ENCODE measurements around the gene ADCY9.

Gene ADCY9

GRCh38 chr16:4089811-4090301 is 26.4 kb downstream of the ADCY9 start:
- Histone ChIP-seq H3K4me1 (ENCODE audit: control insufficient read depth, low read depth, low read length) (peaks cover 10% of the 10 kb centered on the region), H3K27ac (ENCODE audit: low read length) (no peak overlapping the region), H3K4me3 (ENCODE audit: low read length) (peak overlapping the region; percentile 5), H3K27me3 (ENCODE audit: control insufficient read depth, insufficient read depth, low read length) (no peaks in the 10 kb centered on the region), H3K9me3 (ENCODE audit: control insufficient read depth, low read depth, low read length) (no peaks in the 10 kb centered on the region), H3K36me3 (ENCODE audit: control insufficient read depth, low read depth, low read length) (no peaks in the 10 kb centered on the region), H3K9ac (ENCODE audit: low read length) (no peak overlapping the region)

DNA sequence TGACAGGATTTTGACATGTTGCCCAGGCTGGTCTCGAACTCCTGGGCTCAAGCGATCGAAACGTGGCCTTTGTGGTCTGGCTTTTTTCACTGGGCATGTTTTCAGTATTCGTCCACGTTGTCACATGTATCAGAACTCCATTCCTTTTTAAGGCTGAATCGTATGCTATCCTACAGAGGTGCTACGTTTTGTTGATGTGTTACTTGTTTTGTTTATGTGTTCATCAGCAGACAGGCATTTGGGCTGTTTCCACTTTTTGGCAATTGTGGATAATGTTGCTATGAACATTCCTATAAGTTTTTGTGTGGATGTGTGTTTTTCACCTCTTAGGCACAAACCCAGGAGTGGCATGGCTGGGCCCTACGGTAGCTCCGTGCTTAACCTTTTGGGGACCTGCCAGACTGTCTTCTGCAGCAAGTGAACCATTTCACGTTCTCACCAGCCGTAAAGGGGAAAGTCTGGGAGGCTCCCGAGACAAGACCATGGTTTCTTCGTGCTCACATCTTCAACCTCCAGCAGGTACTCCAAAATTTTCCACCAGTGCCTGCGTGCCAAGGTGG is 26.9 kb downstream of the ADCY9 start:
- H3K27ac ChIP-seq (ENCODE audit: low read length): no peak overlapping the region
- H3K9me3 ChIP-seq (ENCODE audit: control insufficient read depth, low read depth, low read length): no peaks in the 10 kb centered on the region
- H3K36me3 ChIP-seq (ENCODE audit: control insufficient read depth, low read depth, low read length): no peaks in the 10 kb centered on the region
- H3K4me1 ChIP-seq (ENCODE audit: control insufficient read depth, low read depth, low read length): peaks cover 10% of the 10 kb centered on the region
- no peak overlapping the region for H3K4me3 ChIP-seq (ENCODE audit: low read length)
- no peak overlapping the region for H3K9ac ChIP-seq (ENCODE audit: low read length)
- H3K27me3 ChIP-seq (ENCODE audit: control insufficient read depth, insufficient read depth, low read length): no peaks in the 10 kb centered on the region

- peaks cover 10% of the 10 kb centered on the region for H3K4me1 ChIP-seq (ENCODE audit: control insufficient read depth, low read depth, low read length)
Measured at GRCh38 chr16:4087990-4088577, 28.2 kb downstream of the ADCY9 start.

DNA sequence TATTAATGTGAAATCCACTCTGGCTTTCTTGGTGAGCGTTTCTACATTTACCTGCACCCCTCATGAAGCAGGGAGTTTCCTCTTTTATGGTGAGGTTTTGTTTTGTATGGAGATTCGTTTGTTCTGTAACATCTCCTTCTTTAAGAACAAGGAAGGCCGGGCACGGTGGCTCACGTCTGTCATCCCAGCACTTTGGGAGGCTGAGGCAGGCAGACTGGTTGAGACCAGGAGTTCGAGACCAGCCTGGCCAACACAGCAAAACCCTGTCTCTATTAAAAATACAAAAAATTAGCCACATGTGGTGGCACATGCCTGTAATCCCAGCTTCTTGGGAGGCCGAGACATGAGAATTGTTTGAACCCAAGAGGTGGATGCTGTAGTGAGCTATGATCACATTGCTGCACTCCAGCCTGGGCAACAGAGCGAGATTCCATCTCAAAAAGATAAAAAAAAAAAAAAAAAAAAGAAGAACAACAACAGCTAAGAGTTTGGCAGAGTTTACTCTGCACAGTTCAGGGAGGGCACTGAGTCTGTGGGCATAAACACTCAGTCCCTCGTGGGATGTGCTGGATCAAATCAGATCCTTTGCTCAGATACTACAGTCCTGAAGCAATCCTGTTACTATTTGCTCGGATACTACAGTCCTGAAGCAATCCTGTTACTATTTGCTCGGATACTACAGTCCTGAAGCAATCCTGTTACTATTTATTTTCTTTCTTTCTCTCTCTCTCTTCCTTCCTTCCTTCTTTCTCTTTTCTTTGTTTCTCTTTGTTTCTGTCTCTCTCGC is 28.9 kb downstream of the ADCY9 start:
- Histone ChIP-seq H3K4me3 (ENCODE audit: low read length) (no peak overlapping the region), H3K27me3 (ENCODE audit: control insufficient read depth, insufficient read depth, low read length) (no peaks in the 10 kb centered on the region), H3K4me1 (ENCODE audit: control insufficient read depth, low read depth, low read length) (peaks cover 10% of the 10 kb centered on the region), H3K9ac (ENCODE audit: low read length) (no peak overlapping the region), H3K9me3 (ENCODE audit: control insufficient read depth, low read depth, low read length) (no peaks in the 10 kb centered on the region), H3K36me3 (ENCODE audit: control insufficient read depth, low read depth, low read length) (no peaks in the 10 kb centered on the region), H3K27ac (ENCODE audit: low read length) (no peak overlapping the region)

More at GRCh38 chr16:4087990-4088577, 28.2 kb downstream of the ADCY9 start:
- H3K9me3 ChIP-seq (ENCODE audit: control insufficient read depth, low read depth, low read length): no peaks in the 10 kb centered on the region
- no peak overlapping the region for H3K9ac ChIP-seq (ENCODE audit: low read length)
- H3K36me3 ChIP-seq (ENCODE audit: control insufficient read depth, low read depth, low read length): no peaks in the 10 kb centered on the region
- no peak overlapping the region for H3K4me3 ChIP-seq (ENCODE audit: low read length)
- H3K27me3 ChIP-seq (ENCODE audit: control insufficient read depth, insufficient read depth, low read length): no peaks in the 10 kb centered on the region
- H3K27ac ChIP-seq (ENCODE audit: low read length): no peak overlapping the region

DNA sequence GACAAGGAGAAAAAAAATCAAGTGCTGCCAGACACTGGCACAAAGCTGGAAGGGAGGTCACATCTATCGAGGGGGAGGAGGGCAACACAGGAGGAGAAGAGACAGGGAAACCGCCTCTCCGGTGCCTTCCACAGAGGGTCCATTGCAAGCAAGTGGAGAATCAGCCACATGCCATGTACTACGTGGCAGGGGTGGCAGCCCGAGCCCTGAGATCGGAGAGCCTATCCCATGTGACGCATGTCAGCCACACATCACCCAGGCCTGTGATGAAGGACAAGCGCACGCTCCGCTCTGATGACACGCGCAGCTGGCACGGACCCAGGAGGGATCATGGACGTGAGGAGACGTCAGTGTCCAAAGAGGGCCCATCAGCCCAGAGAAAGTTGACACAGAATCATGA is 30.1 kb downstream of the ADCY9 start:
- Histone ChIP-seq H3K36me3 (ENCODE audit: control insufficient read depth, low read depth, low read length) (no peaks in the 10 kb centered on the region), H3K27ac (ENCODE audit: low read length) (no peak overlapping the region), H3K9ac (ENCODE audit: low read length) (no peak overlapping the region), H3K27me3 (ENCODE audit: control insufficient read depth, insufficient read depth, low read length) (no peaks in the 10 kb centered on the region), H3K4me1 (ENCODE audit: control insufficient read depth, low read depth, low read length) (peaks cover 15% of the 10 kb centered on the region), H3K9me3 (ENCODE audit: control insufficient read depth, low read depth, low read length) (no peaks in the 10 kb centered on the region), H3K4me3 (ENCODE audit: low read length) (no peak overlapping the region)

GRCh38 chr16:4085405-4085970 is 30.8 kb downstream of the ADCY9 start:
- Histone ChIP-seq H3K9ac (ENCODE audit: low read length) (no peak overlapping the region), H3K9me3 (ENCODE audit: control insufficient read depth, low read depth, low read length) (no peaks in the 10 kb centered on the region), H3K4me1 (ENCODE audit: control insufficient read depth, low read depth, low read length) (peaks cover 18% of the 10 kb centered on the region), H3K4me3 (ENCODE audit: low read length) (no peak overlapping the region), H3K27ac (ENCODE audit: low read length) (no peak overlapping the region), H3K27me3 (ENCODE audit: control insufficient read depth, insufficient read depth, low read length) (no peaks in the 10 kb centered on the region), H3K36me3 (ENCODE audit: control insufficient read depth, low read depth, low read length) (no peaks in the 10 kb centered on the region)

GRCh38 chr16:4083347-4083870 is 32.8 kb downstream of the ADCY9 start:
- H3K27me3 ChIP-seq (ENCODE audit: control insufficient read depth, insufficient read depth, low read length): no peaks in the 10 kb centered on the region
- H3K9me3 ChIP-seq (ENCODE audit: control insufficient read depth, low read depth, low read length): no peaks in the 10 kb centered on the region
- no peak overlapping the region for H3K4me3 ChIP-seq (ENCODE audit: low read length)
- H3K9ac ChIP-seq (ENCODE audit: low read length): no peak overlapping the region
- no peaks in the 10 kb centered on the region for H3K36me3 ChIP-seq (ENCODE audit: control insufficient read depth, low read depth, low read length)
- peaks cover 9% of the 10 kb centered on the region for H3K4me1 ChIP-seq (ENCODE audit: control insufficient read depth, low read depth, low read length)
- no peak overlapping the region for H3K27ac ChIP-seq (ENCODE audit: low read length)

DNA sequence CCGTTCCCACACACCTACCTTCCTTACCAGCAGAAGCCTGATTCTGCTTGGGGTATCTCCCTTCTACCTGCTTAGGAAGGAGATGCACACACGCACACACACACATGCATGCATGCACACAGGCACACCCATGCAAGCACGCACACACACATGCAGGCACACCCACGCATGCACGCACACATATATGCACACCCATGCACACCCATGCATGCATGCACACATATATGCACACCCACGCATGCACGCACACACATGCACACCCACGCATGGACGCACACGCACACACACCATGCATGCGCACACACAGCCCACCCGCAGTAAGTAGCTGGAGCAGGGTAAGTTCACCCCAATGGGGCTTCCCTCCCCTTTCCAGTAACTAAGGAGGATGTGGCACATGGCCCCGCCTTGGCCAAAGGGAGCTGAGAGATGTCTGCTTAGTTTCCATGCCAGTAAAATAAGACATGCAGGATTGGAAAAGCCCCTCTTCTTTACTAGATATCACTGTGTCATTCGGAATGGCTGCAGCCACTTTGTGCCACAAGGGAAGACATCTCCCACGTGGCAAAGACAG is 33.7 kb downstream of the ADCY9 start:
- Histone ChIP-seq H3K9me3 (ENCODE audit: control insufficient read depth, low read depth, low read length) (no peaks in the 10 kb centered on the region), H3K9ac (ENCODE audit: low read length) (no peak overlapping the region), H3K4me1 (ENCODE audit: control insufficient read depth, low read depth, low read length) (peaks cover 9% of the 10 kb centered on the region), H3K36me3 (ENCODE audit: control insufficient read depth, low read depth, low read length) (no peaks in the 10 kb centered on the region), H3K27ac (ENCODE audit: low read length) (no peak overlapping the region), H3K27me3 (ENCODE audit: control insufficient read depth, insufficient read depth, low read length) (no peaks in the 10 kb centered on the region), H3K4me3 (ENCODE audit: low read length) (no peak overlapping the region)

DNA sequence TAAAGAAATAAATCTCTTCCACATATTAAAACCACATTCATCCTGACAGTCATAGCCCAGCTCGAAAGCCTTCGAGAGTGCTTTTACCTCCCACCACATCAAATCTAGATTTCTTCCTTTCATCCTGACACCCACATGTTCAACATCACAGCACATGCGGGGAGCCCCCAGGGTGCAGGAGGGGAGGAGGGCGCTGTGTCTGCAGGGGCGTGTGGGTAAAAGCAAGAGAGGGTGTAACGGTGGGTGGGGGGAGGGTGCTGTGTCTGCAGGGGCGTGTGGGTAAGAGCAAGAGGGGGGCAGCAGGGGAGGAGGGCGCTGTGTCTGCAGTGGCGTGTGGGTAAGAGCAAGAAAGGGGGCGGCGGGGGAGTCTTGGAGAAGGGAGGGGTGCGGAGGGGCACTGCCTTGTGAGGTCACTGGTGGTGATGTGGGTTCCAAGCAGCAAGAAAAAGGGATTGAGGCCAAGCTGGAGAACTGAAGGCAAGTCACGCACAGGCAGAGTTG is 34.7 kb downstream of the ADCY9 start:
- Histone ChIP-seq H3K4me3 (ENCODE audit: low read length) (no peak overlapping the region), H3K4me1 (ENCODE audit: control insufficient read depth, low read depth, low read length) (peaks cover 9% of the 10 kb centered on the region), H3K27ac (ENCODE audit: low read length) (no peak overlapping the region), H3K9ac (ENCODE audit: low read length) (no peak overlapping the region), H3K36me3 (ENCODE audit: control insufficient read depth, low read depth, low read length) (no peaks in the 10 kb centered on the region), H3K27me3 (ENCODE audit: control insufficient read depth, insufficient read depth, low read length) (no peaks in the 10 kb centered on the region), H3K9me3 (ENCODE audit: control insufficient read depth, low read depth, low read length) (no peaks in the 10 kb centered on the region)

DNA sequence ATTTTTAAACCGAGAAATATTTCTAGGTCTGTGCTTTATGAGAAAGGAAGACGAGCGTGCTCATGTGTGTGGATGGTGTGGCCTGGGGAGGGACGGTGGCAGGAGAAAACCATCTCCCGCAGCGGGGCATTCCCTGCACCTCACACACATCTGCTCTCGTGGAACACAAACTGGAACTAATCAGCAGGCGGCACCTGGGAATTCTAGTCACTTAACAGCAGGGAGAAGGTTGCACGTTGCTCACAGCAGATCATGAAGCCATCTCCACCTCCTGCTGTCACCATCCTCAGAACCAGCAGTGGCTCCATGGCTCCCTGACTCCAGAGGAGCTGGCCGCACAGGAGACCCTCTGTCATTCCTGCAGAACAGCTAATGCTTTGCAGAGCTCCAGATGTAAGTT is 35.2 kb downstream of the ADCY9 start:
- Histone ChIP-seq H3K27ac (ENCODE audit: low read length) (no peak overlapping the region), H3K4me3 (ENCODE audit: low read length) (no peak overlapping the region), H3K9me3 (ENCODE audit: control insufficient read depth, low read depth, low read length) (no peaks in the 10 kb centered on the region), H3K4me1 (ENCODE audit: control insufficient read depth, low read depth, low read length) (peaks cover 9% of the 10 kb centered on the region), H3K36me3 (ENCODE audit: control insufficient read depth, low read depth, low read length) (no peaks in the 10 kb centered on the region), H3K9ac (ENCODE audit: low read length) (no peak overlapping the region), H3K27me3 (ENCODE audit: control insufficient read depth, insufficient read depth, low read length) (no peaks in the 10 kb centered on the region)

- no peak overlapping the region for H3K4me3 ChIP-seq (ENCODE audit: low read length)
- no peaks in the 10 kb centered on the region for H3K27me3 ChIP-seq (ENCODE audit: control insufficient read depth, insufficient read depth, low read length)
- H3K36me3 ChIP-seq (ENCODE audit: control insufficient read depth, low read depth, low read length): no peaks in the 10 kb centered on the region
- no peak overlapping the region for H3K27ac ChIP-seq (ENCODE audit: low read length)
- H3K4me1 ChIP-seq (ENCODE audit: control insufficient read depth, low read depth, low read length): peaks cover 9% of the 10 kb centered on the region
- H3K9ac ChIP-seq (ENCODE audit: low read length): no peak overlapping the region
- no peaks in the 10 kb centered on the region for H3K9me3 ChIP-seq (ENCODE audit: control insufficient read depth, low read depth, low read length)
Measured at GRCh38 chr16:4077174-4077649, 39.0 kb downstream of the ADCY9 start.
